Ishikawa (cell line): Measurements from ENCODE around the gene COPB2.

Experiments
- CEBPB ChIP-seq: IDR thresholded peaks from 2 replicates; pipeline ENCODE4 v1.6.1; 2012
- CREB1 ChIP-seq: IDR thresholded peaks from 2 replicates; pipeline ENCODE4 v1.6.1; 2012; ENCODE audit warnings: low read depth
- EP300 ChIP-seq: IDR thresholded peaks from 2 replicates; pipeline ENCODE4 v1.6.1; 2012; ENCODE audit warnings: borderline replicate concordance
- FOXM1 ChIP-seq: IDR thresholded peaks from 2 replicates; pipeline ENCODE4 v1.6.1; 2012; ENCODE audit warnings: low read depth, borderline replicate concordance
- NFIC ChIP-seq: IDR thresholded peaks from 2 replicates; pipeline ENCODE4 v1.6.1; 2012
- RAD21 ChIP-seq: IDR thresholded peaks from 2 replicates; pipeline ENCODE4 v1.6.1; 2012; ENCODE audit warnings: low read depth
- TAF1 ChIP-seq: IDR thresholded peaks from 2 replicates; pipeline ENCODE4 v1.6.1; 2012; ENCODE audit warnings: low read depth, mild to moderate bottlenecking
- TCF12 ChIP-seq: IDR thresholded peaks from 2 replicates; pipeline ENCODE4 v1.6.1; 2012; ENCODE audit warnings: low read depth
- TEAD4 ChIP-seq: IDR thresholded peaks from 2 replicates; pipeline ENCODE4 v1.6.1; 2012
- YY1 ChIP-seq: IDR thresholded peaks from 2 replicates; pipeline ENCODE4 v1.6.1; 2012; ENCODE audit warnings: low read depth
- ZBTB7A ChIP-seq: IDR thresholded peaks from 2 replicates; pipeline ENCODE4 v1.6.1; 2012; ENCODE audit warnings: low read depth
- TF ChIP-seq, protein P1 (sequence below): IDR thresholded peaks from 2 replicates; pipeline ENCODE4 v1.6.1; 2012
- TF ChIP-seq, protein P2 (sequence below): IDR thresholded peaks from 2 replicates; pipeline ENCODE4 v1.6.1; 2012
- TF ChIP-seq, protein P3 (sequence below): IDR thresholded peaks from 2 replicates; pipeline ENCODE4 v1.6.1; 2012; ENCODE audit warnings: low read depth, mild to moderate bottlenecking

GRCh38 chr3:139414608-139415224 is 25.3 kb upstream of the COPB2 start:
- TF ChIP-seq FOXM1 (no peak), YY1 (no peak), CREB1 (no peak), RAD21 (no peak), TAF1 (no peak), TCF12 (no peak), ZBTB7A (no peak), NFIC (no peak), EP300 (no peak), CEBPB (no peak), TEAD4 (no peak)
- TF ChIP-seq, protein P1, sequence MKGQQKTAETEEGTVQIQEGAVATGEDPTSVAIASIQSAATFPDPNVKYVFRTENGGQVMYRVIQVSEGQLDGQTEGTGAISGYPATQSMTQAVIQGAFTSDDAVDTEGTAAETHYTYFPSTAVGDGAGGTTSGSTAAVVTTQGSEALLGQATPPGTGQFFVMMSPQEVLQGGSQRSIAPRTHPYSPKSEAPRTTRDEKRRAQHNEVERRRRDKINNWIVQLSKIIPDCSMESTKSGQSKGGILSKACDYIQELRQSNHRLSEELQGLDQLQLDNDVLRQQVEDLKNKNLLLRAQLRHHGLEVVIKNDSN: no peak
- TF ChIP-seq, protein P2, sequence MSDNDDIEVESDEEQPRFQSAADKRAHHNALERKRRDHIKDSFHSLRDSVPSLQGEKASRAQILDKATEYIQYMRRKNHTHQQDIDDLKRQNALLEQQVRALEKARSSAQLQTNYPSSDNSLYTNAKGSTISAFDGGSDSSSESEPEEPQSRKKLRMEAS: no peak
- TF ChIP-seq, protein P3, sequence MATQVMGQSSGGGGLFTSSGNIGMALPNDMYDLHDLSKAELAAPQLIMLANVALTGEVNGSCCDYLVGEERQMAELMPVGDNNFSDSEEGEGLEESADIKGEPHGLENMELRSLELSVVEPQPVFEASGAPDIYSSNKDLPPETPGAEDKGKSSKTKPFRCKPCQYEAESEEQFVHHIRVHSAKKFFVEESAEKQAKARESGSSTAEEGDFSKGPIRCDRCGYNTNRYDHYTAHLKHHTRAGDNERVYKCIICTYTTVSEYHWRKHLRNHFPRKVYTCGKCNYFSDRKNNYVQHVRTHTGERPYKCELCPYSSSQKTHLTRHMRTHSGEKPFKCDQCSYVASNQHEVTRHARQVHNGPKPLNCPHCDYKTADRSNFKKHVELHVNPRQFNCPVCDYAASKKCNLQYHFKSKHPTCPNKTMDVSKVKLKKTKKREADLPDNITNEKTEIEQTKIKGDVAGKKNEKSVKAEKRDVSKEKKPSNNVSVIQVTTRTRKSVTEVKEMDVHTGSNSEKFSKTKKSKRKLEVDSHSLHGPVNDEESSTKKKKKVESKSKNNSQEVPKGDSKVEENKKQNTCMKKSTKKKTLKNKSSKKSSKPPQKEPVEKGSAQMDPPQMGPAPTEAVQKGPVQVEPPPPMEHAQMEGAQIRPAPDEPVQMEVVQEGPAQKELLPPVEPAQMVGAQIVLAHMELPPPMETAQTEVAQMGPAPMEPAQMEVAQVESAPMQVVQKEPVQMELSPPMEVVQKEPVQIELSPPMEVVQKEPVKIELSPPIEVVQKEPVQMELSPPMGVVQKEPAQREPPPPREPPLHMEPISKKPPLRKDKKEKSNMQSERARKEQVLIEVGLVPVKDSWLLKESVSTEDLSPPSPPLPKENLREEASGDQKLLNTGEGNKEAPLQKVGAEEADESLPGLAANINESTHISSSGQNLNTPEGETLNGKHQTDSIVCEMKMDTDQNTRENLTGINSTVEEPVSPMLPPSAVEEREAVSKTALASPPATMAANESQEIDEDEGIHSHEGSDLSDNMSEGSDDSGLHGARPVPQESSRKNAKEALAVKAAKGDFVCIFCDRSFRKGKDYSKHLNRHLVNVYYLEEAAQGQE: no peak
